ENCODE data around the gene MCF2L. TPM values are rescaled to one million over a fixed set of nuclear protein-coding genes. Genes with fewer than 3 reads are reported as not detected.

MCF2L gene
- total RNA-seq, 1 donor from 2014 or later: 41.2 TPM

DNA sequence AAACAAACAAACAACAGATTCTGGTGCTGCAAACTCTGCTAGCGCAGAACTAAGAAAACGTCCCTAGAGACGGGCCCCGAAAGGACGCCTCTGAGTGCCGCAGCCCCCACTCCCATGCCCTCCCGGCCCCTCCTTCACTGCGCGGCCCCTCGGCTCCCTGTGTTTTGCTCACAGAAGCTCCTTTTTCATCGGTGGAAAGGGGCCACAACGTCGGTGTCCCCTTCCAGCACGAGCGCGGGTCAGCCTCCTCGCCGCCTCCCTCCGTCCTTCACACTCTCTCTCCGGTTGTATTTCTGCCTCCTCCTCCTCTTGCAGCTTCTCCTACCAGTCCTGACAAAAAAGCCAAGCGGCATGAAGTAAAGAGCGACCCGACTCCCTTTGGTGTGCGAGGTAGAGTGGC is 121.8 kb downstream of the MCF2L start:
- no peak for DNase-seq
- Histone ChIP-seq H3K36me3 (peaks cover 57% of the 10 kb centered on the region), H3K4me3 (no peak overlapping the region), H3K27me3 (ENCODE audit: low read depth) (no peaks in the 10 kb centered on the region), H3K9me3 (replicated peaks) (no peaks in the 10 kb centered on the region), H3K4me1 (no peaks in the 10 kb centered on the region), H3K27ac (replicated peaks) (no peak overlapping the region)
- TF ChIP-seq, protein P1, sequence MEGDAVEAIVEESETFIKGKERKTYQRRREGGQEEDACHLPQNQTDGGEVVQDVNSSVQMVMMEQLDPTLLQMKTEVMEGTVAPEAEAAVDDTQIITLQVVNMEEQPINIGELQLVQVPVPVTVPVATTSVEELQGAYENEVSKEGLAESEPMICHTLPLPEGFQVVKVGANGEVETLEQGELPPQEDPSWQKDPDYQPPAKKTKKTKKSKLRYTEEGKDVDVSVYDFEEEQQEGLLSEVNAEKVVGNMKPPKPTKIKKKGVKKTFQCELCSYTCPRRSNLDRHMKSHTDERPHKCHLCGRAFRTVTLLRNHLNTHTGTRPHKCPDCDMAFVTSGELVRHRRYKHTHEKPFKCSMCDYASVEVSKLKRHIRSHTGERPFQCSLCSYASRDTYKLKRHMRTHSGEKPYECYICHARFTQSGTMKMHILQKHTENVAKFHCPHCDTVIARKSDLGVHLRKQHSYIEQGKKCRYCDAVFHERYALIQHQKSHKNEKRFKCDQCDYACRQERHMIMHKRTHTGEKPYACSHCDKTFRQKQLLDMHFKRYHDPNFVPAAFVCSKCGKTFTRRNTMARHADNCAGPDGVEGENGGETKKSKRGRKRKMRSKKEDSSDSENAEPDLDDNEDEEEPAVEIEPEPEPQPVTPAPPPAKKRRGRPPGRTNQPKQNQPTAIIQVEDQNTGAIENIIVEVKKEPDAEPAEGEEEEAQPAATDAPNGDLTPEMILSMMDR (IDR thresholded peaks at IDR 0.05; ENCODE audit: borderline replicate concordance): no peak
- intact Hi-C loops (cut with micrococcal nuclease): no loop called here

GRCh38 chr13:113091211-113091771 is 122.3 kb downstream of the MCF2L start:
- H3K27ac ChIP-seq (replicated peaks): no peak overlapping the region
- H3K27me3 ChIP-seq (ENCODE audit: low read depth): no peaks in the 10 kb centered on the region
- no peaks in the 10 kb centered on the region for H3K9me3 ChIP-seq (replicated peaks)
- peak; percentile 13 for DNase-seq
- TF ChIP-seq, protein P1 (IDR thresholded peaks at IDR 0.05; ENCODE audit: borderline replicate concordance): no peak
- H3K4me1 ChIP-seq: no peaks in the 10 kb centered on the region
- H3K36me3 ChIP-seq: peaks cover 53% of the 10 kb centered on the region
- no peak overlapping the region for H3K4me3 ChIP-seq
- intact Hi-C loops (cut with micrococcal nuclease): no loop called here

- Histone ChIP-seq H3K9me3 (replicated peaks) (no peaks in the 10 kb centered on the region), H3K4me1 (no peaks in the 10 kb centered on the region), H3K36me3 (peaks cover 53% of the 10 kb centered on the region), H3K4me3 (no peak overlapping the region), H3K27me3 (ENCODE audit: low read depth) (no peaks in the 10 kb centered on the region), H3K27ac (replicated peaks) (no peak overlapping the region)
- intact Hi-C loops (cut with micrococcal nuclease): no loop called here
- TF ChIP-seq, protein P1 (IDR thresholded peaks at IDR 0.05; ENCODE audit: borderline replicate concordance): no peak
- peak; percentile 5 for DNase-seq
Observed at GRCh38 chr13:113091891-113092775, 123.1 kb downstream of the MCF2L start.

DNA sequence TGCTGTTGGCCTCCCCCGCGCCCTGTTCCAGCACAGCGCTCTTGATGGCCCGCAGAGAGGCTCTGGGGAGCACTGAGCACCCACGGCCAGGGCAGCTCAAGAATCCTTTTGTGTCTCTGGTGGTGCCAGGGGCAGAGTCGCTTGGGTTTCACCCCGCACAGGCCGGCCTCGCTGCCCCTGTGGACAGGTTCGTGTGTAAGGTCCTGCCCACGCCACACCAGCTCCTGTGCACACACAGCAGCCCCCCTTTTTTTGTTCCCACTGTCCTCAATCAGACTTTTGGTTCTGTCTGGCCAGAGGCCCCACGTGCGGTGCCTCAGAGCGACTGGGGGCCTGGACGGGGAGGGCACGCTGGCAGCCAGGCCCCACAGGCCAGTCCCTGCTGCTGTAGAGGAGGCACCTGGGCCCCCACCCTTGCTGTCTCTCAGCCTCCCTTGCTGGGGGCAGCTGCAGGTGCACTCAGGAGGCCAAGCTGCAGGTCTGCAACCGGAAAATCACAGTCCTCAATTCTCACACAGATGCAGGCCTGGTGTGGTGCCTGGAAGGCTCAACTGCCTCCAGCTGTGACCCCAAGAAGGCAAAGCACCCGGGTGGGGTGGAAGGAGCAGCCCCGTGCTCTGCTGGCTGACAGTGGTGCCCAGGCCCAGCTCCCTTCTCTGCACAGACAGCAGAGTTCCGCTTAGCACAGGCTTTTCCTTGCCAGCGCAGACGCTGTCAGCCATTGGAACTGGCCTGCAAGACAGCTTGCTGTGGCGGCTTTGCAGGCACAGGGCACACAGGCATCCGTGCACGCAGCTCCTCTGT is 124.0 kb downstream of the MCF2L start:
- TF ChIP-seq, protein P1 (IDR thresholded peaks at IDR 0.05; ENCODE audit: borderline replicate concordance): no peak
- no peak overlapping the region for H3K4me3 ChIP-seq
- H3K27me3 ChIP-seq (ENCODE audit: low read depth): no peaks in the 10 kb centered on the region
- peaks cover 44% of the 10 kb centered on the region for H3K36me3 ChIP-seq
- H3K4me1 ChIP-seq: no peaks in the 10 kb centered on the region
- peak; percentile 8 for DNase-seq
- no peak overlapping the region for H3K27ac ChIP-seq (replicated peaks)
- intact Hi-C loops (cut with micrococcal nuclease): no loop called here
- no peaks in the 10 kb centered on the region for H3K9me3 ChIP-seq (replicated peaks)

DNA sequence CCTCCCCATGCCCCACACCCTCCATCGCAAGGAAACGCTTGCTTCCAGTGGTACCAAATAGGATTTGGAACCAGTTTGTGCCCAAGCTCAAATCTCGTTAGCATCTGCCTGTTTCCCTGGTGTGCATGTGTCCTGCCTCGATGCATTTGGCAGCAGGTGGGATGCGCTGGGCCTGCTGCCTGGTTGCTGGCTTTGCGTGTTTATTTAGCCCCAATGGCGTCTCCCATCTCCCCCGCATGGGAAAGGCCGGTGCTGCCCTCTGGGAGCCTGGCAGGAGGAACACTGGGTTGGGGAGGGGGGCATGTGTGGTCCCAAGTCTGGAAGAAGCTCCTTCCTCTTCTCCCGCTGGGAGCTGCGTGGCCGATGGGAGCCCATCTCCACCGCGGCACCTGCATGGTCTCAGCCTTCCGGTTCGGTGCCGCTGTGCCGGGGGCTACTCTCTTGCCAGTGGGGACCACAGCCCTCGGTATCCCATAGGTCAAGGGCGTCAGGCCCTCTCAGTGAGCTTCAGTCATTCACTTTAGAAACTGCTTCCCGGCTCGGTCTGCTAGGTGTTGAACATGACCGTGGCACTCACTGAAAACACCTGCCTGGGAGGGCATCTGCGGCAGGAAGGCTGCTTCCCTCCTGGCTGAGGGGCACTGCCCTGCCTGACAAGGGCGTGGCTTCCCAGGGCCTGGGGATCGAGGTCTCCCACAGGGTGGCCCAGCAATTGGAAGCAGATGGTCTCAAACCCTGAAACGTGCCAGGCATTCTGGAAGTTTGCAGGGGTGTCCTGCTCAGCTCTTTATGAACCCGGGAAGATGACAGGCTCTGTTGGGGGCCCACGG is 124.8 kb downstream of the MCF2L start:
- TF ChIP-seq, protein P1 (IDR thresholded peaks at IDR 0.05; ENCODE audit: borderline replicate concordance): no peak
- intact Hi-C loops (cut with micrococcal nuclease): no loop called here

More for the DNA sequence above, 124.8 kb downstream of the MCF2L start:
- DNase-seq: peak; percentile 10
- no peak overlapping the region for H3K4me3 ChIP-seq
- H3K27ac ChIP-seq (replicated peaks): no peak overlapping the region
- H3K36me3 ChIP-seq: peaks cover 36% of the 10 kb centered on the region
- H3K27me3 ChIP-seq (ENCODE audit: low read depth): no peaks in the 10 kb centered on the region
- no peaks in the 10 kb centered on the region for H3K4me1 ChIP-seq
- no peaks in the 10 kb centered on the region for H3K9me3 ChIP-seq (replicated peaks)
